Fibroblast of mammary gland (primary cell): ENCODE results near the gene TRPM7.

Source experiments
- DNase-seq: peaks from one replicate; pipeline ENCODE4 v3.0.0-alpha.2; 2010; ENCODE audit warnings: low read depth
- H3K4me3 ChIP-seq: 2 replicates; pipeline ENCODE4 v1.5.1; 2011; ENCODE audit warnings: low read depth, mild to moderate bottlenecking, low read length, moderate library complexity; ENCODE audit not compliant: control insufficient read depth
- TF ChIP-seq, protein P1 (sequence below): conservative IDR thresholded peaks from 2 replicates; pipeline ENCODE4 v1.5.1; 2011; ENCODE audit warnings: low read depth, low read length, inconsistent platforms; ENCODE audit not compliant: control insufficient read depth, insufficient read depth

The TRPM7 gene, protein sequence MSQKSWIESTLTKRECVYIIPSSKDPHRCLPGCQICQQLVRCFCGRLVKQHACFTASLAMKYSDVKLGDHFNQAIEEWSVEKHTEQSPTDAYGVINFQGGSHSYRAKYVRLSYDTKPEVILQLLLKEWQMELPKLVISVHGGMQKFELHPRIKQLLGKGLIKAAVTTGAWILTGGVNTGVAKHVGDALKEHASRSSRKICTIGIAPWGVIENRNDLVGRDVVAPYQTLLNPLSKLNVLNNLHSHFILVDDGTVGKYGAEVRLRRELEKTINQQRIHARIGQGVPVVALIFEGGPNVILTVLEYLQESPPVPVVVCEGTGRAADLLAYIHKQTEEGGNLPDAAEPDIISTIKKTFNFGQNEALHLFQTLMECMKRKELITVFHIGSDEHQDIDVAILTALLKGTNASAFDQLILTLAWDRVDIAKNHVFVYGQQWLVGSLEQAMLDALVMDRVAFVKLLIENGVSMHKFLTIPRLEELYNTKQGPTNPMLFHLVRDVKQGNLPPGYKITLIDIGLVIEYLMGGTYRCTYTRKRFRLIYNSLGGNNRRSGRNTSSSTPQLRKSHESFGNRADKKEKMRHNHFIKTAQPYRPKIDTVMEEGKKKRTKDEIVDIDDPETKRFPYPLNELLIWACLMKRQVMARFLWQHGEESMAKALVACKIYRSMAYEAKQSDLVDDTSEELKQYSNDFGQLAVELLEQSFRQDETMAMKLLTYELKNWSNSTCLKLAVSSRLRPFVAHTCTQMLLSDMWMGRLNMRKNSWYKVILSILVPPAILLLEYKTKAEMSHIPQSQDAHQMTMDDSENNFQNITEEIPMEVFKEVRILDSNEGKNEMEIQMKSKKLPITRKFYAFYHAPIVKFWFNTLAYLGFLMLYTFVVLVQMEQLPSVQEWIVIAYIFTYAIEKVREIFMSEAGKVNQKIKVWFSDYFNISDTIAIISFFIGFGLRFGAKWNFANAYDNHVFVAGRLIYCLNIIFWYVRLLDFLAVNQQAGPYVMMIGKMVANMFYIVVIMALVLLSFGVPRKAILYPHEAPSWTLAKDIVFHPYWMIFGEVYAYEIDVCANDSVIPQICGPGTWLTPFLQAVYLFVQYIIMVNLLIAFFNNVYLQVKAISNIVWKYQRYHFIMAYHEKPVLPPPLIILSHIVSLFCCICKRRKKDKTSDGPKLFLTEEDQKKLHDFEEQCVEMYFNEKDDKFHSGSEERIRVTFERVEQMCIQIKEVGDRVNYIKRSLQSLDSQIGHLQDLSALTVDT (N-terminal part only)

GRCh38 chr15:50686469-50687301 is at the start of gene TRPM7:
TRPM7 (minus strand) TSS chr15:50686797; CDS start chr15:50686533, 264 bp downstream.
- peak; percentile 81 for DNase-seq
- H3K4me3 ChIP-seq: peak within 1 kb of the TSS; percentile 97
- TF ChIP-seq, protein P1, sequence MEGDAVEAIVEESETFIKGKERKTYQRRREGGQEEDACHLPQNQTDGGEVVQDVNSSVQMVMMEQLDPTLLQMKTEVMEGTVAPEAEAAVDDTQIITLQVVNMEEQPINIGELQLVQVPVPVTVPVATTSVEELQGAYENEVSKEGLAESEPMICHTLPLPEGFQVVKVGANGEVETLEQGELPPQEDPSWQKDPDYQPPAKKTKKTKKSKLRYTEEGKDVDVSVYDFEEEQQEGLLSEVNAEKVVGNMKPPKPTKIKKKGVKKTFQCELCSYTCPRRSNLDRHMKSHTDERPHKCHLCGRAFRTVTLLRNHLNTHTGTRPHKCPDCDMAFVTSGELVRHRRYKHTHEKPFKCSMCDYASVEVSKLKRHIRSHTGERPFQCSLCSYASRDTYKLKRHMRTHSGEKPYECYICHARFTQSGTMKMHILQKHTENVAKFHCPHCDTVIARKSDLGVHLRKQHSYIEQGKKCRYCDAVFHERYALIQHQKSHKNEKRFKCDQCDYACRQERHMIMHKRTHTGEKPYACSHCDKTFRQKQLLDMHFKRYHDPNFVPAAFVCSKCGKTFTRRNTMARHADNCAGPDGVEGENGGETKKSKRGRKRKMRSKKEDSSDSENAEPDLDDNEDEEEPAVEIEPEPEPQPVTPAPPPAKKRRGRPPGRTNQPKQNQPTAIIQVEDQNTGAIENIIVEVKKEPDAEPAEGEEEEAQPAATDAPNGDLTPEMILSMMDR: no peak

DNA sequence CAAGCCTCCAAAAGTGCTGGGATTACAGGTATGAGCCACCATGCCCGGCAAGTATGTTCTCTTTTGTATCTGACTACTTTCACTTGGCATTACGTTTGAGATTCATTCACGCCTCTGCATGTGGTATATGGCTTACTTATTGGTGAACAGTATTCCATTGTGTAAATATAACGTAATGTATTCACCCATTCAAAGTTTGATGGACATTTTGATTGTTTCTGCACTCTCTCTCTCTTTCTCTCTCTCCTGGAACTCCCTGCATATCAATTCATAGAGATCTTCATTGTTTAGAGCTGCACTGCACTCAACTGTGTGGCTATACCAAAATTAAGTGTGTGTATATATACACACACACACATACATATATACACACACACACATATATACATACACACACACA is 48.6 kb upstream of the TRPM7 start:
- TF ChIP-seq, protein P1: no peak
- no peak for DNase-seq

GRCh38 chr15:50726315-50726714 is 39.7 kb upstream of the TRPM7 start:
- no peak overlapping the region for H3K4me3 ChIP-seq

More for the DNA sequence above, 48.6 kb upstream of the TRPM7 start:
- H3K4me3 ChIP-seq: no peak overlapping the region

DNA sequence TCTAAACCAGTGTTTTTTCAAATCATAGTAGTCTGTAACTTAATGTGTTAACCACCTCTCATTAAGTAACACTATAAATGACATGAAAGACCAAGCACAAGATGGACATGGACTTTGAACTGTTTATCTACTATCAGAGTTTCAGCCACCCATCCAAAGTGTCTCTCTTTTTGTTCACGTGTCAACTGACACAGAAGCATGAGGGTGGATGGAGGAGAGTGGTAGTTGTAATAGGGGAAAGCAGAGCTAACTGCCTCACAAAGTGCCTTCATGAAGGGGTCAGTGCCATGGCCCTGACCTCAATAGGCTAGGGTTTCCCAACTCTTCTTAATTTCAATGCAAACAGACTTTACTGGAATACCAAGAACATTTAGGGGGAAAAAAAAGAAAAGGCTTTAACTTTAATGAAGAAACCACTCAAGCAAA is 32.1 kb upstream of the TRPM7 start:
- H3K4me3 ChIP-seq: no peak overlapping the region
- TF ChIP-seq, protein P1: no peak
- no peak for DNase-seq

More at GRCh38 chr15:50726315-50726714, 39.7 kb upstream of the TRPM7 start:
- TF ChIP-seq, protein P1: no peak
- no peak for DNase-seq

DNA sequence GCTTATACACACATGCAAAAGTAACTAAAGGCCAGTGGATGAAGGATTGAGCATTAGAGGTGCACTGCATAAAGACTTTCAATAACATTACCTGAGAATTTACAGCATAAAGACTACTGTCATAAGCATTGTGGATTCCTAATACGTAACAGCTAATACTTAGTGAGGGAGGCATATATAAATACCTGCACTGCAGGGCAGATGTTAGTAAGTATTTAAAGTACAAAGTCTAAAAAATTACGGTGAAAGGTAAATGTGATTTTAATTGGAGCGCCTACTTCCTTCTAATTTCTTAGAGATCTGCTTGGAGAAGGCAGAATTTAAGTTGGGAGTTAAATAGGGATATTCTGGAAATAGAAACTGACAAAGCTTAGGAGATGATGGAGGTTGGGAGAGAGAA is 25.4 kb upstream of the TRPM7 start:
- TF ChIP-seq, protein P1: no peak
- no peak for DNase-seq
- no peak overlapping the region for H3K4me3 ChIP-seq

DNA sequence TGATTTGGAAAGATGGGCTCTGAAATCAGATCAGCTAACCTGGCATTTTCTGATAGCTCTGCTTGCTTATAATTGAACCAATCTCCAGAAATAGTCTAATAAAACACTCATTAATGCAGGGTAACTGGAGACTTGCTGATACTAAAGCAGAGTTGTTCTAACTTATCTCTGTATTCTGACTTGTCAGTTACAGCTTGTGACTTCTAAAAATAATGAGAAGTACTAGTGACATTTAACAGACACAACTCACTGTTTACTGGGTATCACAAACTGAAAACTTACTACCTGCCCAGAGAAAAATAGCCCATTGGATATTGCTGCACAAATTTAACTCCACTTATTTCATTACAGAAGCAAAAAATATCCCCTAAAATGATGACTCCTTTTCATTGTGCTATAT is 24.0 kb upstream of the TRPM7 start:
- TF ChIP-seq, protein P1: no peak
- DNase-seq: no peak

More for the DNA sequence above, 24.0 kb upstream of the TRPM7 start:
- no peak overlapping the region for H3K4me3 ChIP-seq
